ENCODE data around the gene TXLNG. TPM values are rescaled to one million over a fixed set of nuclear protein-coding genes. Genes with fewer than 3 reads are reported as not detected.

Gene TXLNG
- total and polyA plus RNA-seq, 2 of the 13 experiments (the other 11 are each of a cell fraction or from before 2014, with no cell fraction given), result 13.1 to 15.5 TPM

GRCh38 chrX:16770970-16771482 is 15.2 kb upstream of the TXLNG start (continued):
- TF ChIP-seq SIN3B (IDR thresholded peaks at IDR 0.05; ENCODE audit: low read length), result no peak
- no peak for TF ChIP-seq ZHX2 (IDR thresholded peaks at IDR 0.05; ENCODE audit: low read depth)
- TF ChIP-seq ZHX2 (CRISPR knock-in tag; IDR thresholded peaks at IDR 0.05; ENCODE audit: borderline replicate concordance), result no peak
- TF ChIP-seq NONO (IDR thresholded peaks at IDR 0.05), result no peak
- no peak for TF ChIP-seq NONO (CRISPR knock-in tag; conservative IDR thresholded peaks at IDR 0.05)
- TF ChIP-seq THYN1 (CRISPR knock-in tag; IDR thresholded peaks at IDR 0.05; ENCODE audit: borderline replicate concordance, low read depth), result no peak
- TF ChIP-seq FOXP4 (CRISPR knock-in tag; IDR thresholded peaks at IDR 0.05), result peak; percentile 20; the same call in 1 of the 2 replicates
- TF ChIP-seq ZNF407 (CRISPR knock-in tag; IDR thresholded peaks at IDR 0.05; ENCODE audit: not compliant biosample characterization), result no peak
- TF ChIP-seq ZNF484 (CRISPR knock-in tag; IDR thresholded peaks at IDR 0.05; ENCODE audit: borderline replicate concordance, low read depth), result no peak
- TF ChIP-seq PHF5A (CRISPR knock-in tag; IDR thresholded peaks at IDR 0.05; ENCODE audit: low read depth, unreplicated experiment), result no peak
- no peak for TF ChIP-seq ZZZ3 (CRISPR knock-in tag; IDR thresholded peaks at IDR 0.05; ENCODE audit: borderline replicate concordance)
- TF ChIP-seq POGZ (CRISPR knock-in tag; IDR thresholded peaks at IDR 0.05), result 0 out of 2 replicates have a peak, but pooled peaks have one; percentile 28
- peak; percentile 72; the same call in 1 of the 2 replicates for TF ChIP-seq ZMYM3 (CRISPR knock-in tag; IDR thresholded peaks at IDR 0.05)
- TF ChIP-seq HOXA9 (CRISPR knock-in tag; IDR thresholded peaks at IDR 0.05; ENCODE audit: borderline replicate concordance), result no peak
